GM12892 (cell line): Measurements from ENCODE around the gene USP10.

Source experiments
- POLR2A ChIP-seq: IDR thresholded peaks from 2 replicates; pipeline ENCODE4 v1.6.1; 2011; ENCODE audit warnings: low read depth, low read length, control low read depth
- POLR2AphosphoS5 ChIP-seq: IDR thresholded peaks from 2 replicates; pipeline ENCODE4 v1.6.1; 2011; ENCODE audit warnings: low read depth, low read length, control low read depth
- TAF1 ChIP-seq: IDR thresholded peaks from 2 replicates; pipeline ENCODE4 v1.6.1; 2011; ENCODE audit warnings: low read depth, mild to moderate bottlenecking, control low read depth, low read length, borderline replicate concordance

DNA sequence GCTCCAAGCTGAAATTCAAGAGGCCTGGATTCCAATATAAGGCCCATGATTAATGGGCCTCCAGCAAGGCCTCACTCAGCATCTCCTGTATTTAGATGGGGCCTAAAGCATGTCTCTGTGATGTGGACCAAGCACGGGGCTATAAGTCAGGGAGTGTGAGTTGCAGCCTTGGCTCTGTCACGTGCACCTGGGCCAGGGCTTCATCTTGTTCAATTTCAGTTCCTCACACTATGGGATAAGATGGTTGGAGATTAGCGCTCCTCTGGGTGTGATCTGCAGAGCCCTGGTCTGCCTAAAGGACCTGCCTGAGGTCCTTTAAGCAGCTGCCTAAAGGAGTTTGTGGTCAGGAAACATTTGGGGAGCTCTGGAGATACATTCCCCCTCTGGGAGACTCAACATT is 26.2 kb upstream of the USP10 start:
- TF ChIP-seq POLR2A = no peak
- no peak for TF ChIP-seq POLR2AphosphoS5
- TF ChIP-seq TAF1 = no peak
